GM15510 (cell line): ENCODE data around the gene BICC1.

ENCODE experiments used
- POLR2A ChIP-seq: IDR thresholded peaks from 3 replicates; pipeline ENCODE4 v1.6.1; 2011; ENCODE audit warnings: borderline replicate concordance; ENCODE audit not compliant: insufficient read length; ENCODE audit errors: extremely low read depth

BICC1 gene

GRCh38 chr10:58791137-58791536, 278.5 kb downstream of the BICC1 start:
- TF ChIP-seq POLR2A = no peak

- no peak for TF ChIP-seq POLR2A
These were observed 282.9 kb downstream of the BICC1 start for GRCh38 chr10:58795560-58795959.

- no peak for TF ChIP-seq POLR2A
These were observed 283.6 kb downstream of the BICC1 start for GRCh38 chr10:58796242-58796641.

- TF ChIP-seq POLR2A = no peak
These were observed 284.2 kb downstream of the BICC1 start for GRCh38 chr10:58796824-58797223.

GRCh38 chr10:58797356-58797755, 284.7 kb downstream of the BICC1 start:
- TF ChIP-seq POLR2A = no peak

GRCh38 chr10:58802047-58802446, 289.4 kb downstream of the BICC1 start:
- no peak for TF ChIP-seq POLR2A

- no peak for TF ChIP-seq POLR2A
These were observed 293.7 kb downstream of the BICC1 start for GRCh38 chr10:58806323-58806722.

GRCh38 chr10:58806970-58807628, 294.4 kb downstream of the BICC1 start:
- TF ChIP-seq POLR2A = no peak

- no peak for TF ChIP-seq POLR2A
These were observed 295.0 kb downstream of the BICC1 start for GRCh38 chr10:58807629-58808022.

GRCh38 chr10:58810751-58811150, 298.1 kb downstream of the BICC1 start:
- no peak for TF ChIP-seq POLR2A

GRCh38 chr10:58813573-58813972, 300.9 kb downstream of the BICC1 start:
- no peak for TF ChIP-seq POLR2A

- no peak for TF ChIP-seq POLR2A
These were observed 304.7 kb downstream of the BICC1 start for GRCh38 chr10:58817201-58817846.

- TF ChIP-seq POLR2A = no peak
These were observed 306.2 kb downstream of the BICC1 start for GRCh38 chr10:58818900-58819299.

GRCh38 chr10:58820386-58820785, 307.7 kb downstream of the BICC1 start:
- no peak for TF ChIP-seq POLR2A

- no peak for TF ChIP-seq POLR2A
These were observed 308.4 kb downstream of the BICC1 start for GRCh38 chr10:58820861-58821751.
